GM19351 (cell line): ENCODE results near the gene ATXN3L.
"Not testable (repeated sequence)": the region's sequence is repeated elsewhere in the genome, so short reads cannot be mapped to it uniquely, and the experiment has no call there.

ENCODE experiments used
- ATAC-seq: cut with Tn5 transposase; IDR thresholded peaks from one replicate; pipeline ENCODE4 v1.9.1; 2021; ENCODE audit warnings: mild to moderate bottlenecking, moderate library complexity; ENCODE audit not compliant: unreplicated experiment

Gene ATXN3L

GRCh38 chrX:13309631-13310030 is 10.2 kb downstream of the ATXN3L start:
- no peak for ATAC-seq

- ATAC-seq: no peak
These were observed 12.8 kb downstream of the ATXN3L start for GRCh38 chrX:13307041-13307440.

GRCh38 chrX:13305108-13305507 is 14.7 kb downstream of the ATXN3L start:
- ATAC-seq: no peak

- ATAC-seq: no peak
These were observed 15.8 kb downstream of the ATXN3L start for GRCh38 chrX:13304052-13304451.

- not testable (repeated sequence) for ATAC-seq
These were observed 16.6 kb downstream of the ATXN3L start for GRCh38 chrX:13303248-13303647.

GRCh38 chrX:13298836-13299235 is 21.0 kb downstream of the ATXN3L start:
- no peak for ATAC-seq

GRCh38 chrX:13295841-13296240 is 24.0 kb downstream of the ATXN3L start:
- ATAC-seq: no peak

- no peak for ATAC-seq
These were observed 26.2 kb downstream of the ATXN3L start for GRCh38 chrX:13293700-13294099.

- ATAC-seq: no peak
These were observed 28.8 kb downstream of the ATXN3L start for GRCh38 chrX:13290891-13291614.

GRCh38 chrX:13288671-13289070 is 31.2 kb downstream of the ATXN3L start:
- no peak for ATAC-seq

GRCh38 chrX:13287816-13288215 is 32.0 kb downstream of the ATXN3L start:
- no peak for ATAC-seq

GRCh38 chrX:13285693-13286092 is 34.2 kb downstream of the ATXN3L start:
- ATAC-seq: no peak

GRCh38 chrX:13285229-13285628 is 34.6 kb downstream of the ATXN3L start:
- ATAC-seq: no peak

GRCh38 chrX:13284570-13284969 is 35.3 kb downstream of the ATXN3L start:
- ATAC-seq: no peak

GRCh38 chrX:13283950-13284546 is 35.8 kb downstream of the ATXN3L start:
- ATAC-seq: no peak

- ATAC-seq: no peak
These were observed 36.3 kb downstream of the ATXN3L start for GRCh38 chrX:13283512-13283911.

- ATAC-seq: no peak
These were observed 38.6 kb downstream of the ATXN3L start for GRCh38 chrX:13281289-13281688.

- no peak for ATAC-seq
These were observed 40.4 kb downstream of the ATXN3L start for GRCh38 chrX:13279279-13280018.

GRCh38 chrX:13277539-13277938 is 42.3 kb downstream of the ATXN3L start:
- ATAC-seq: no peak

- ATAC-seq: no peak
These were observed 42.9 kb downstream of the ATXN3L start for GRCh38 chrX:13276991-13277390.

GRCh38 chrX:13275031-13275430 is 44.8 kb downstream of the ATXN3L start:
- no peak for ATAC-seq

GRCh38 chrX:13272426-13272825 is 47.4 kb downstream of the ATXN3L start:
- no peak for ATAC-seq
